Measurements from ENCODE around the gene KRTAP1-5. TPM values are rescaled to one million over a fixed set of nuclear protein-coding genes. Genes with fewer than 3 reads are reported as not detected.

Gene KRTAP1-5
- total and polyA plus RNA-seq, 4 experiments from 2014 or later: not detected

DNA sequence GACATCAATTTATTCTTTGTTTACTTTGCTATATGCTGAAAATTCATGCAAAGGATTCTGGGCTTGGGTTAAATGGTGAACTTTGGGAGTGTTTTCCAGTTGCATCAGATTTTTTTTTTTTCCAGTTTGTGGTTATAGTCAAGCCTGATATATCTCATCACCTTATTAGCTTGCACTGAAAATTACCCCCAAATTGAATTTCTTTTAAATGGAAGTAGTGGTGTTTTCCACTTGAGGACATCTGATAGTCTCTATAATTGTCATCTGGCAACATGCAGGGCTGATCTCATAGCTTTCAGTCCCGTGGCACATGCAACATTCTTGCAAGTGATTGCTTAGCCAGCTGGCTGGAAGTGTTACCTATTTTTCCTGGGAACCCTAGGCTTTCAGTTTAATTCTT, 13.4 kb downstream of the KRTAP1-5 start:
- Mint-ChIP-seq H3K4me1 (no peaks in the 10 kb centered on the region), H3K27ac (no peak overlapping the region), H3K27me3 (peaks cover 5 to 7% of the 10 kb centered on the region in 2 donors), H3K36me3 (no peaks in the 10 kb centered on the region), H3K4me3 (no peak overlapping the region), H3K9me3 (peaks cover 0 to 2% (median 0%) of the 10 kb centered on the region in 8 donors)
- no peaks in the 10 kb centered on the region for H3K4me1 ChIP-seq (ENCODE audit: insufficient read depth, low read length)
- intact Hi-C loops (cut with micrococcal nuclease): no loop called here
- CTCF ChIA-PET (ENCODE audit: partially characterized antibody): interaction anchor here (0.7 to 0.9 kb wide), 2 partner anchors 10 to 649 kb away, joined by 3 read pairs; no protein-coding TSS in a partner anchor
- DNase-seq: no peak
- no peaks in the 10 kb centered on the region for H3K36me3 ChIP-seq (ENCODE audit: insufficient read depth, low read length)
- no peak overlapping the region for H3K4me3 ChIP-seq (ENCODE audit: low read length in 2 of 2)
- POLR2A ChIA-PET (ENCODE audit: partially characterized antibody): no interaction called here
- no peaks in the 10 kb centered on the region for H3K9me3 ChIP-seq (ENCODE audit: control insufficient read depth in 1 of 2, low read length in 2 of 2)
- H3K27me3 ChIP-seq (ENCODE audit: insufficient read depth, low read length): no peaks in the 10 kb centered on the region
- no peak overlapping the region for H3K27ac ChIP-seq (ENCODE audit: low read depth, low read length)

DNA sequence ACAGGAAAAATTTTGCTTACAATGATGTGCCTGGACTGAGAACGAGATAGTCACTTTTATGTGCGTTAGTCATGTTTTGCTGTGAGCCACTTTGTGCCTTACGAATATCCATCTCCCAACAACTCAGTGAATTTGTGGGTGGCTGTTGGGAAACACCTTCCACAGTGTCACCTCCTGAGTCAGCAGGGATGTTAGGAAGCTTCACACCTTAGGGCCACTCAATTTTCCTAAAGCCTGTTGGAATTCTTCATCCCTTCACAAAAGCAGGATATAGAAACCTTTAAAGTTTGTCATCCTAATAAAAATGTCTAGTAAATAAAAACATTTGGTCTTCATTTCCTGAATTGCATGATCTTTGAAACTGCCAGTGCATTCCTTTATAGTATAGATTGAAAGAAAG, 13.8 kb downstream of the KRTAP1-5 start:
- no peaks in the 10 kb centered on the region for H3K4me1 ChIP-seq (ENCODE audit: insufficient read depth, low read length)
- no peaks in the 10 kb centered on the region for H3K36me3 Mint-ChIP-seq
- intact Hi-C loops (cut with micrococcal nuclease): no loop called here
- H3K27ac ChIP-seq (ENCODE audit: low read depth, low read length): no peak overlapping the region
- peaks cover 0 to 2% (median 0%) of the 10 kb centered on the region in 8 donors for H3K9me3 Mint-ChIP-seq
- H3K4me3 Mint-ChIP-seq: no peak overlapping the region
- H3K27me3 Mint-ChIP-seq: peaks cover 5 to 7% of the 10 kb centered on the region in 2 donors
- CTCF ChIA-PET (ENCODE audit: partially characterized antibody): no interaction called here
- POLR2A ChIA-PET (ENCODE audit: partially characterized antibody): no interaction called here
- DNase-seq: no peak
- H3K4me3 ChIP-seq (ENCODE audit: low read length in 2 of 2): no peak overlapping the region
- no peaks in the 10 kb centered on the region for H3K4me1 Mint-ChIP-seq
- H3K9me3 ChIP-seq (ENCODE audit: control insufficient read depth in 1 of 2, low read length in 2 of 2): no peaks in the 10 kb centered on the region
- no peaks in the 10 kb centered on the region for H3K36me3 ChIP-seq (ENCODE audit: insufficient read depth, low read length)
- no peaks in the 10 kb centered on the region for H3K27me3 ChIP-seq (ENCODE audit: insufficient read depth, low read length)
- H3K27ac Mint-ChIP-seq: no peak overlapping the region

DNA sequence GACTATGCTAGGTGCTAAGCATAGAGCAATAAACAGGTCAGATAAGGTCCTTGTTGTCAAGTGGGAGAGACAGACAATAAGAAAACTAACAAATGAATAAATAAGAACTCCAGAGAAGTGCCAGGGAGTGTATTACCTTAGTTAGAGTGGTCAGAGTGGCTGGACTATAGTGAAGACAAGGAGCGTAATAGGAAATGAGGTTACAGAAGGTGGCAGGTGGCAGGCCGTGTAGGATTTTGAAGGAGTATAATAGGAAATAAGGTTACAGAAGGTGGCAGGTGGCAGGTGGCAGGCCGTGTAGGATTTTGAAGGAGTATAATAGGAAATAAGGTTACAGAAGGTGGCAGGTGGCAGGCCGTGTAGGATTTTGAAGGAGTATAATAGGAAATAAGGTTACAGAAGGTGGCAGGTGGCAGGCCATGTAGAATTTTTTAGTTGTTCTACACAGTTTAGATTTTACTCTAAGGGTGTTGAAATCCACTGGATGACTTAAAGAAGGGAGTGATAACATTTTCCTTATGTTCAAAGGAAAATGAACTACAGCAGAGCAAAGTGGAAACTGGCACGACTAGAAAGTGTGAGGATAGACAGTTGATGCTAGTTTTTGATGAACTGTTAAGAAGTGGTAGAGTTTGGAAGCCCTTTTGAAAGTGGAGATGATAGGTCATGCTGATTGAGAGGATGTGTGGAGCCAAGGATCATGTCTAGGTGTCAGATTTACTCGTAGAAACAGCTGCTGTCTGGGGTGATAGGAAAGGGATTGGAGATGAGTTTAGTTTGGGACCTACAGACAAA, 14.5 kb downstream of the KRTAP1-5 start:
- Histone ChIP-seq H3K27ac (ENCODE audit: low read depth, low read length) (no peak overlapping the region), H3K9me3 (ENCODE audit: control insufficient read depth in 1 of 2, low read length in 2 of 2) (no peaks in the 10 kb centered on the region), H3K4me3 (ENCODE audit: low read length in 2 of 2) (no peak overlapping the region), H3K27me3 (ENCODE audit: insufficient read depth, low read length) (no peaks in the 10 kb centered on the region), H3K4me1 (ENCODE audit: insufficient read depth, low read length) (no peaks in the 10 kb centered on the region), H3K36me3 (ENCODE audit: insufficient read depth, low read length) (no peaks in the 10 kb centered on the region)
- intact Hi-C loops (cut with micrococcal nuclease): no loop called here
- ChIA-PET CTCF (ENCODE audit: partially characterized antibody) (no interaction called here), POLR2A (ENCODE audit: partially characterized antibody) (no interaction called here)
- H3K9me3 Mint-ChIP-seq: peaks cover 0 to 2% (median 0%) of the 10 kb centered on the region in 8 donors
- H3K4me1 Mint-ChIP-seq: no peaks in the 10 kb centered on the region
- H3K27ac Mint-ChIP-seq: no peak overlapping the region
- no peak for DNase-seq
- no peak overlapping the region for H3K4me3 Mint-ChIP-seq
- H3K36me3 Mint-ChIP-seq: no peaks in the 10 kb centered on the region
- peaks cover 5 to 7% of the 10 kb centered on the region in 2 donors for H3K27me3 Mint-ChIP-seq

DNA sequence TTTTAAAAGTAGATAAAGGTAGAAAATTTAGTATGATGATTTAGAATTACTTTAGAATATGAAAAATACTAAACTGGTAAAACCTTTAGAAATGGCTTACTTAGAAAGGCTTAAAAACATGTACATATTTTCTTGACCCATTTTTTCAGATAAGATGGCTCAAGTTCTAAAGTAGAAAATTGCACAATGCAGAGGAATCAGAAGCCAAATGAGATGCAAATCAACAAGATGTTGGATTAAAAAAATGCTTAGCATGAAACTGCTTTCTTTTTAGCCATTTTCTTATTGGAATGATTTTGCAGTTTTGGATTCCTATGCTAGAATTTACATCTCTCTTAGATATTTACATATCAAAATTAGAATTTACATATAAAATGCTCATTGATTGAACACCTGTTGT, 16.6 kb downstream of the KRTAP1-5 start:
- peaks cover 1 to 7% of the 10 kb centered on the region in 2 donors for H3K27me3 Mint-ChIP-seq
- H3K27me3 ChIP-seq (ENCODE audit: insufficient read depth, low read length): no peaks in the 10 kb centered on the region
- no peaks in the 10 kb centered on the region for H3K9me3 ChIP-seq (ENCODE audit: control insufficient read depth in 1 of 2, low read length in 2 of 2)
- no peaks in the 10 kb centered on the region for H3K4me1 ChIP-seq (ENCODE audit: insufficient read depth, low read length)
- H3K4me3 Mint-ChIP-seq: no peak overlapping the region
- no peaks in the 10 kb centered on the region for H3K36me3 Mint-ChIP-seq
- intact Hi-C loops (cut with micrococcal nuclease): no loop called here
- CTCF ChIA-PET (ENCODE audit: partially characterized antibody): no interaction called here
- no peaks in the 10 kb centered on the region for H3K36me3 ChIP-seq (ENCODE audit: insufficient read depth, low read length)
- H3K27ac ChIP-seq (ENCODE audit: low read depth, low read length): no peak overlapping the region
- POLR2A ChIA-PET (ENCODE audit: partially characterized antibody): no interaction called here
- H3K4me1 Mint-ChIP-seq: no peaks in the 10 kb centered on the region
- H3K27ac Mint-ChIP-seq: no peak overlapping the region
- no peak for DNase-seq
- no peaks in the 10 kb centered on the region for H3K9me3 Mint-ChIP-seq
- H3K4me3 ChIP-seq (ENCODE audit: low read length in 2 of 2): no peak overlapping the region

DNA sequence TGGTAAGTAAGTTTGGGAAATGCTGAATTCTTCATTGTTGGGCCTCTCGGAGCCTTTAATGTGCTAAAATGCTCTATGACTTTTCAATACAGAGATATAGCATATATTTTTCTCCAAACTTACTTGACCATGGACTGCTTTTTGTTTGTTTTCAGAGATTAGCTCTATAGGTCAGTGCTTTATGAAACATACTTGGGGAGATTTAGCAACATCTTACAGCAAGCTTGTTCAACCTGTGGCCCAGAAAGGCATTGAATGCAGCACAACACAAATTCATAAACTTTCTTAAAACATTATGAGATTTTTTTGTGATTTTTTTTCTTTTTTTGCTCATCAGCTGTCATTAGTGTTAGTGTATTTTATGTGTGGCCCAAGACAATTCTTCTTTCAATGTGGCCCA, 17.1 kb downstream of the KRTAP1-5 start:
- no peak overlapping the region for H3K4me3 Mint-ChIP-seq
- CTCF ChIA-PET (ENCODE audit: partially characterized antibody): no interaction called here
- H3K9me3 Mint-ChIP-seq: no peaks in the 10 kb centered on the region
- H3K4me1 Mint-ChIP-seq: no peaks in the 10 kb centered on the region
- intact Hi-C loops (cut with micrococcal nuclease): no loop called here
- DNase-seq: no peak
- no peaks in the 10 kb centered on the region for H3K4me1 ChIP-seq (ENCODE audit: insufficient read depth, low read length)
- H3K9me3 ChIP-seq (ENCODE audit: control insufficient read depth in 1 of 2, low read length in 2 of 2): no peaks in the 10 kb centered on the region
- no peak overlapping the region for H3K27ac Mint-ChIP-seq
- H3K36me3 ChIP-seq (ENCODE audit: insufficient read depth, low read length): no peaks in the 10 kb centered on the region
- POLR2A ChIA-PET (ENCODE audit: partially characterized antibody): no interaction called here
- H3K27me3 ChIP-seq (ENCODE audit: insufficient read depth, low read length): no peaks in the 10 kb centered on the region
- no peak overlapping the region for H3K27ac ChIP-seq (ENCODE audit: low read depth, low read length)
- peaks cover under 1 to 4% of the 10 kb centered on the region in 2 donors for H3K27me3 Mint-ChIP-seq
- no peak overlapping the region for H3K4me3 ChIP-seq (ENCODE audit: low read length in 2 of 2)
- no peaks in the 10 kb centered on the region for H3K36me3 Mint-ChIP-seq

DNA sequence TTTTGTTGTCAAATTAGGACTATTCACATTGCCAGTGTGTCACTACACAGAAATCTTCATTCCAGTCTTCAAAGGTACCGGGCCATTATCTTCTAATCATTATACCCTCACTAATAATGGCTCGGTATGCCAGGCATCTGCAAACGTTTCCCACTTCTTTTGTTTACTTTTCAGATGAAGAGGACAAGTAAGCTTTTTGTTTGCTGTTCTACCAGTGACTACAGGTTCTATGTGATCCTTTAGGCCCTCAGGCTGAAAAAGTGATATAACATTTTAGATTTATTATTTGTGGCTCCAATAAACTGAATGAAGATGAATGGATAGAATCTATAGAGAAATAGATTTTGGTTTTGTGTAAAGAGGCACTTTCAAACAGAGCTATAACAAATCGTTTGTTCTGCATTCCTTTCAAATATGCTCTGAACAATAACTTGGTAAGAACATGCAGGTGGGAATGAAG, 17.7 kb downstream of the KRTAP1-5 start:
- no peak for DNase-seq
- Mint-ChIP-seq H3K27ac (no peak overlapping the region), H3K27me3 (peaks cover 2 to 4% of the 10 kb centered on the region in 2 donors), H3K4me1 (no peaks in the 10 kb centered on the region), H3K9me3 (no peaks in the 10 kb centered on the region), H3K36me3 (no peaks in the 10 kb centered on the region), H3K4me3 (no peak overlapping the region)
- Histone ChIP-seq H3K9me3 (ENCODE audit: control insufficient read depth in 1 of 2, low read length in 2 of 2) (no peaks in the 10 kb centered on the region), H3K36me3 (ENCODE audit: insufficient read depth, low read length) (no peaks in the 10 kb centered on the region), H3K27ac (ENCODE audit: low read depth, low read length) (no peak overlapping the region), H3K27me3 (ENCODE audit: insufficient read depth, low read length) (no peaks in the 10 kb centered on the region), H3K4me3 (ENCODE audit: low read length in 2 of 2) (no peak overlapping the region), H3K4me1 (ENCODE audit: insufficient read depth, low read length) (no peaks in the 10 kb centered on the region)
- CTCF ChIA-PET (ENCODE audit: partially characterized antibody): no interaction called here
- intact Hi-C loops (cut with micrococcal nuclease): no loop called here
- POLR2A ChIA-PET (ENCODE audit: partially characterized antibody): no interaction called here

DNA sequence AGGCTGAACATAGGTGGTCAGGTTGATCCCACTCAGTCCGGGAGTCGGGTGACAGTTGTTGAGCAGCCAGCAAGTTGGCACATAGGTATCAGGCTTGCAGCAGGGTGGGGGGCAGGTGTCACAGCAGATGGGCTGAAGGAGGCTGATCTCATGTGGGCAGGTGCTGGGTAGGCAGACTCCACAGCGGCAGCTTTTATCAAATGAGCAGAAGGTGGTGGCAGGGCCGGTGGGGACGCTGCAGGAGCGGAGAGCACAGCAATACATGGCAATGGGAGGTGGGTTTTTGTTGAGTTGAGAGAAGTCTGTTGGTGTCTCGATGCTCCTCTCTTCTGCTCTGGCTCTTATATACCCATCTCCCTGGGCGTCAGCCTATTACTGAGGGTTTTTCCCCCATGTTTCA, 18.2 kb downstream of the KRTAP1-5 start, which contains the start of gene KRTAP3-1:
KRTAP3-1 (minus strand) TSS at position 318 of the 400 bp plus-strand sequence; CDS start at position 264, 54 bp downstream.
- no peaks in the 10 kb centered on the region for H3K4me1 ChIP-seq (ENCODE audit: insufficient read depth, low read length)
- H3K27ac ChIP-seq (ENCODE audit: low read depth, low read length): no peak within 1 kb of the TSS
- Mint-ChIP-seq H3K4me1 (no peaks in the 10 kb centered on the region), H3K9me3 (no peaks in the 10 kb centered on the region), H3K4me3 (no peak within 1 kb of the TSS), H3K36me3 (no peaks in the 10 kb centered on the region), H3K27me3 (peaks cover 5 to 6% of the 10 kb centered on the region in 2 donors), H3K27ac (no peak within 1 kb of the TSS)
- no peaks in the 10 kb centered on the region for H3K36me3 ChIP-seq (ENCODE audit: insufficient read depth, low read length)
- no peaks in the 10 kb centered on the region for H3K27me3 ChIP-seq (ENCODE audit: insufficient read depth, low read length)
- POLR2A ChIA-PET (ENCODE audit: partially characterized antibody): no interaction called here
- no peak for DNase-seq
- CTCF ChIA-PET (ENCODE audit: partially characterized antibody): no interaction called here
- H3K4me3 ChIP-seq (ENCODE audit: low read length in 2 of 2): no peak within 1 kb of the TSS
- intact Hi-C loops (cut with micrococcal nuclease): no loop called here
- H3K9me3 ChIP-seq (ENCODE audit: control insufficient read depth in 1 of 2, low read length in 2 of 2): no peaks in the 10 kb centered on the region

All from CD4-positive, alpha-beta memory T cell (primary cell).